Calu3 (cell line): ENCODE data around the gene SLC5A1. TPM values are rescaled to one million over a fixed set of nuclear protein-coding genes. Genes with fewer than 3 reads are reported as not detected.

Source experiments
- BruUV-seq: library from RNA; stranded (reverse); fragments of 400-500 nt; replicated peaks from 2 replicates; lab custom pipeline; 2021; lab: Mats Ljungman, UMichigan
- CTCF ChIA-PET: fragments of 300-600 bp; sonication (Branson Sonifier 250); formaldehyde crosslinking; loops from one replicate; lab custom pipeline; 2022; ENCODE audit warnings: antibody characterized with exemption; lab: Charles Lee
- DNase-seq: peaks from one replicate; pipeline ENCODE4 v3.0.0; 2022
- H3K27ac Mint-ChIP-seq: one replicate; pipeline ENCODE4 v1.8.0; 2022; ENCODE audit warnings: mixed read lengths; ENCODE audit not compliant: unreplicated experiment
- H3K27me3 Mint-ChIP-seq: one replicate; pipeline ENCODE4 v1.8.0; 2022; ENCODE audit warnings: mixed read lengths; ENCODE audit not compliant: unreplicated experiment
- H3K36me3 Mint-ChIP-seq: one replicate; pipeline ENCODE4 v1.8.0; 2022; ENCODE audit warnings: mild to moderate bottlenecking, moderate library complexity, mixed read lengths; ENCODE audit not compliant: insufficient read depth, unreplicated experiment
- H3K4me1 Mint-ChIP-seq: one replicate; pipeline ENCODE4 v1.8.0; 2022; ENCODE audit warnings: mild to moderate bottlenecking, low read depth, mixed read lengths; ENCODE audit not compliant: unreplicated experiment
- H3K4me3 Mint-ChIP-seq: one replicate; pipeline ENCODE4 v1.8.0; 2022; ENCODE audit warnings: mild to moderate bottlenecking, low read depth, moderate library complexity, mixed read lengths; ENCODE audit not compliant: unreplicated experiment
- H3K9me3 Mint-ChIP-seq: one replicate; pipeline ENCODE4 v1.8.0; 2022; ENCODE audit warnings: low read depth, mixed read lengths; ENCODE audit not compliant: unreplicated experiment
- CTCF ChIP-seq: fragments of 200-600 bp; IDR thresholded peaks from one replicate; pipeline ENCODE4 v1.8.0; 2022; ENCODE audit warnings: antibody characterized with exemption; ENCODE audit not compliant: unreplicated experiment
- intact Hi-C: fragments of 100-400 bp; cut with micrococcal nuclease; formaldehyde crosslinking; loops from one replicate; pipeline ENCODE4 v1.10.0; 2022; ENCODE audit not compliant: unreplicated experiment
- total RNA-seq: library from RNA; stranded (reverse); gene quantifications from 2 replicates; pipeline ENCODE4 v1.2.3, GENCODE V29; 2022

The SLC5A1 gene
- total RNA-seq, 1 experiment from 2014 or later: 8.6 TPM

- H3K4me3 Mint-ChIP-seq: no peak overlapping the region
- no peak overlapping the region for H3K27ac Mint-ChIP-seq
- H3K27me3 Mint-ChIP-seq: peaks cover 18% of the 10 kb centered on the region
- TF ChIP-seq CTCF: no peak
- H3K4me1 Mint-ChIP-seq: peaks cover 2% of the 10 kb centered on the region
- intact Hi-C loops: no loop called here
- no peaks in the 10 kb centered on the region for H3K36me3 Mint-ChIP-seq
- DNase-seq: no peak
- CTCF ChIA-PET: no interaction called here
- no TSS peak for BruUV-seq
- no peaks in the 10 kb centered on the region for H3K9me3 Mint-ChIP-seq
Observed at GRCh38 chr22:32000181-32000580, 42.9 kb upstream of the SLC5A1 start.

- TF ChIP-seq CTCF: no peak
- intact Hi-C loops: no loop called here
- Mint-ChIP-seq H3K36me3 (no peaks in the 10 kb centered on the region), H3K9me3 (peaks cover 5% of the 10 kb centered on the region), H3K27ac (no peak overlapping the region), H3K27me3 (no peaks in the 10 kb centered on the region), H3K4me3 (no peak overlapping the region), H3K4me1 (peaks cover 11% of the 10 kb centered on the region)
- CTCF ChIA-PET: no interaction called here
- BruUV-seq: no TSS peak
- DNase-seq: peak; percentile 41
Observed at GRCh38 chr22:32005453-32005852, 37.6 kb upstream of the SLC5A1 start.

GRCh38 chr22:32013200-32013599 is 29.9 kb upstream of the SLC5A1 start:
- Mint-ChIP-seq H3K4me1 (no peaks in the 10 kb centered on the region), H3K4me3 (no peak overlapping the region), H3K27me3 (no peaks in the 10 kb centered on the region), H3K9me3 (peaks cover 15% of the 10 kb centered on the region), H3K36me3 (no peaks in the 10 kb centered on the region), H3K27ac (no peak overlapping the region)
- intact Hi-C loops: no loop called here
- no TSS peak for BruUV-seq
- no peak for TF ChIP-seq CTCF
- CTCF ChIA-PET: no interaction called here
- no peak for DNase-seq

DNA sequence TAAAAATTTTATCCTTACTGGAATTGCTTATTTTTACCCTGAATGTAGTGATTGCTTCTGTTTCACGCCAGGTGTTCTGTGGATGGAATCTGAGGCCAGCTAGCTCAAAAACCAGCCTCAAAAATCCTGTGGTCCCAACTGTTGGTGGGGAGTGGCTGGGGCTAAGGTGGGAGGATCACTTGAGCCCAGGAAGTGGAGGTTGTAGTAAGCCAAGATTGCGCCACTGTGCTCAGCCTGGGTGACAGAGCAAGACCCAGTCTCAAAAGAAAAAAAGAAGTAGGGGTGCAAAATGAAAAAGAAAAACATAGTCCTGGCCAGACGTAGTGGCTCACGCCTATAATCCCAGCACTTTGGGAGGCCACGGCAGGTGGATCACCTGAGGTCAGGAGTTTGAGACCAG is 27.0 kb upstream of the SLC5A1 start:
- BruUV-seq: no TSS peak
- no peak overlapping the region for H3K27ac Mint-ChIP-seq
- H3K4me3 Mint-ChIP-seq: no peak overlapping the region
- CTCF ChIA-PET: no interaction called here
- intact Hi-C loops: no loop called here
- no peak for DNase-seq
- H3K36me3 Mint-ChIP-seq: no peaks in the 10 kb centered on the region
- peaks cover 14% of the 10 kb centered on the region for H3K4me1 Mint-ChIP-seq
- H3K9me3 Mint-ChIP-seq: peaks cover 10% of the 10 kb centered on the region
- TF ChIP-seq CTCF: no peak
- H3K27me3 Mint-ChIP-seq: no peaks in the 10 kb centered on the region
